ENCODE measurements around the gene CREB5.

DNA sequence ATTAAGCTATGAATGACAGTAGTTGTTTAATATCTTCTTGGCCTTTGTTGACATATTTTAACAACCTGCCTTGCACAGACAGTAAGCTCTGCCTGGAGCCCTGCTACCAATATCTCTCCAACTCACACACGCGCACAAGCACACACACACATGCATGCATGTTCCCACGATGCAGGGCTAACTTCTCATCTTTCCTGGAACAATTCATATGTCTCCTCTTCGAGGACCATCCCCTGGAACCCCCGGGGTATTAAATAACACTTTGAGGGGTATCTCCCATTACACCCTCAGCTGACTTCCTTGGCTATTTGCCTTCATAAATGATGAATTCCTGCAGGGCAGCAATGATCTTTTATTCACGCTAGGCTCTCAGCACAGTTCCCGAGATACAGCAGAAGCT lies 287.8 kb downstream of the CREB5 start:
- TF ChIP-seq POLR2A (IDR thresholded peaks at IDR 0.05): no peak
- TF ChIP-seq CTCF (IDR thresholded peaks at IDR 0.05 in 4 of 5, conservative IDR thresholded peaks at IDR 0.05 in 1 of 5): no peak

Measured in gastrocnemius medialis (tissue), 4 donors.